Activated T-helper 1 cell treated with anti-CD3 and anti-CD28 coated beads, Interleukin-2, amount 50 U/mL, for 16 hours (primary cell): ENCODE measurements around the gene ANKH.
"Not testable (repeated sequence)": the region's sequence is repeated elsewhere in the genome, so short reads cannot be mapped to it uniquely, and the experiment has no call there.

Source experiments
- DNase-seq, 2 donors: peaks; one replicate each; pipeline ENCODE4 v3.0.0-alpha.2; 2020; ENCODE audit warnings: low read depth in 1 of 2, low spot score in 1 of 2

The ANKH gene

GRCh38 chr5:14830210-14831005 lies 41.2 kb downstream of the ANKH start:
- no peak for DNase-seq

DNA sequence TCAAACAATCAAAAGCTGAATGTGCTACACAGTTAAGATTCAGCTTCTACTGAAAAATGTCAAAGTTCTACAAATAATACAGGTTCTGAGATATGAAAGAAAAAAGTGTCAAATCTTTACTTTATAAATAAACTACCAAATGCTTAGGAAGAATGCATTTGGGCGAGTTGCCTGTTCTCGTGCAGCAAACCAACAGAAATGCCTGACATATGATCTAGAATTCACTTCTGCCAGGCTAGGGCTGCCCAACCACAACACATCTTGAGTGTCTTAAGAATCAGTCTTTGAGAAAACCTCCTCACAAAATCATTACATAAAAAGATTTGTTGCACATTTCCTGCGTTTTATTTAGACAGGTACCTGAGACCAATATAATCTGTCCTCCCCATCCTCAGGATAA lies 42.2 kb downstream of the ANKH start:
- no peak for DNase-seq

DNA sequence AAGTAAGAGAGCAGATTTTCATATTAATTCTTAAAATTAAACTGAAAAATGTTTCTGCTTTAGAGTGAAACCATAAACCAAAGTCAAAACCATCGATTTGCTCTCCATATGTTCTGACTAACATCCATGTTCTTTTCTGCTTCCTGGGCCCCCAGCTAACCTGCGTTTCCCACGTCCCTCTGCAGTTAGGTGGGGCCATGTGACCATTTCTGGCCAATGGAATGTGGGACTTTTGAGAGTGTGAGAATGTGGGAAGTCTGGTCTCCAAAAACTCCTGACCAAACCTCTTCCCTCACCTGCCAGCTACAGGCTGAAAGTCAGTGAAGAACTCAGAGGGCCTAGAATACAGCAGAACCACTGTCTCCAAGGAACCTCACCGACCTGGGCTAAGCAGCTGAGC lies 44.9 kb downstream of the ANKH start:
- DNase-seq, result no peak

DNA sequence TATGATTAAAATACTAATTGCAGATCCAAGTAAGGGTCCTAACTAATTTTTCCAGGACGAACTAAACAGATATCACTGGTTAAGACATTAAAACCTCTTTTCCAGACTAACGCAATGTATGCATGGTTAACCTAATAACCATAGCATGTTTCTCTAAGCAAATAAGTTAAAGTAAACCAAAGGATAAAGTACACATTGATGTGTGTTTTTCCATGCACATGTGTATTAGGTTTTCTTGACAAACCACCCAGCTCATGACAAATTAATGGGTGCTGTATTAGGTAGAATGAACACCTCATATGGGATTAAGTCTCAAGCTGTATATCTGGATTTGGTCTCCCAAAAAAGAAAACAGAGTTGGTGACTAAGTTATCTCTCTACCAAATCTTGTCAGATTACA lies 45.6 kb downstream of the ANKH start:
- DNase-seq, result no peak

- no peak for DNase-seq
Observed at GRCh38 chr5:14824499-14824898, 47.1 kb downstream of the ANKH start.

GRCh38 chr5:14821100-14821845 lies 50.3 kb downstream of the ANKH start:
- no peak for DNase-seq

DNA sequence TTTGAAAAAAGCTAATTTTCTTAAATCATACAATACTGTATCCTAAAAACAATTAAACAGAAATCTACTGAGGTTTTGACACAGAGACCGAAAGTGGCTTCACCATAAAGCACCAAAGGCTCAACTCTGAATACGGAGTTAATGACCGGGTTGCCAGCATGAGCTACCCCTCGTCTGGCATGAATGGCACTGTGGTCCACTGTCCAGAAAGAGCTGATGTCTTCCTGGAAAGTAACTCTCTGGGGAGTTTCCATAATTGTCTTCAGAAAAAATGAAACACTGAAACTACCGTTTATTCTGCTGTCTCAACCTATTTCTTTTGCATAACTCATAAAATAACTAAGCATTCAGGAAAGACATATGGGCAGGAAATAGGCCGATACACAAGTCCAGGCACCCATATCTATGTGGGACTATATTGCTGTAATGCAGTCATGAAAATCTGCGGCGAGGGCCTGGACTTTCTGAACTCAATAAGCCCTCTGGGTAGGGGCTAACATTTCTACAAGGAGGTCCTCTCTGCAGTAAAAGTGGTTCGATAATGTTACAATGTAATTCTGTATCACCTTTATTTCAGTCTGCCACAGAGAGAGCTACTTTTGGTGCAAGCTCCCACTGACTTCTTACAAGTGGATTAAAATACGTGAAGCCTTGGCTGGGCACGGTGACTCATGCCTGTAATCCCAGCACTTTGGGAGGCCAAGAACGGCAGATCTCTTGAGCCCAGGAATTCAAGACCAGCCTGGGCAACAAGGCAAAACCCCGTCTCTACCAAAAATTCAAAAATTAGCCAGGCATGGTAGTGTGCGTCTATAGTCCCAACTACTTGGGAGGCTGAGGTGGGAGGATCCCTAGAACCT lies 52.4 kb downstream of the ANKH start:
- DNase-seq, result no peak

GRCh38 chr5:14817762-14818136 lies 53.8 kb downstream of the ANKH start:
- not testable (repeated sequence) for DNase-seq

DNA sequence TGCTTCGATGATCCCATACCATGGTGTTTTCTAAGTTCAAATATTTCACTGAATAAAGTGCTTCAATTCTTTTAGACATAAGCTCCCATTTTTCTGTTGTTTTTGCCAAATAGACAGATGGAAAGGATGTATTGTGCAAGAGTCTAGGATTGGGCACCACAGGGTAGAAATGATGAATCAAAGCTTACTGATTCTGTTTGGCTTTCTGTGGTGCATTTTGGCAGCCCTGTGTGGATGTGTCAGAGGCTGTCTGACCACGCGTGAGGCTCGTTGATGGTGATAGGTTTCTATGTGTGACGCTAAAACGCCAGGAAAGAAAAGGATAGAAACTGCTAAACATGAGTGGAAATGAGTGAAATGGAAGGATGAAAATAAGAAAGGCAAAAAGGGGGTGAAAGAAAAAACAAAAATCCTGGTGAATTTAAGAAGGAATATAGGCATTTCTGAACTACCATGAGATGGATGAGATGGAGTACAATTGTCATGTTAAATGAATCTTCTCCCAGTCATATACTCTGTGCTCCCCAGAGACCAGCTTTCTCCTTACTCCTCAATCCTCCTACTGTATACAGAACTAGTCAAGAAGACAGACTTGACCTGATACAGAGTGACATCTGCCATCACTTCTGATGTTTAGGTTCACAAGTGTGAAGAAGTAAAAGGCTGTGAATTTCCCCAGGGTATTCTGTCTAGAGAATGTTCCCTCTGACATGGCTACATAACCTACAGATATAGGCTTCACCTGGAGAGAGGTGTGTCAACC lies 54.4 kb downstream of the ANKH start:
- no peak for DNase-seq

GRCh38 chr5:14816374-14816998 lies 55.1 kb downstream of the ANKH start:
- no peak for DNase-seq

DNA sequence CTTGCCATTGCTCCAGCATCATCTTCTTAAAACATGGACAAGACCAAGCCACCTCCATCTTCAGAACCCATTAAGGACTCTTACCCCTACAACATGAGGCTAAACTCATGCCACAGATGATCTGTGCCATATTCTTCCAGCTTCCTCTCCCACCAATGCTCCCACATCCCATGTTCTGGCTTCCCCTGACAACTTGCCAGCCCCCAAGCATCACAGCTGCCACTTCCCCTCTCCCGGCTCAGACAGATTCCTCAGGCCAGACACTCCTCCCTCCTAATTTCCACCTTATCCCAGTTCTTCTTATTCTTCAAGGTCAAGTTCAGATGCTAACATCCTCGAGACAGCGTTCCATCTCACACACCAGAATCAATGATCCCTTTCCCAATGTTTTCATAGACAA lies 57.8 kb downstream of the ANKH start:
- no peak for DNase-seq

- DNase-seq, result no peak
Observed at GRCh38 chr5:14812166-14812565, 59.4 kb downstream of the ANKH start.

DNA sequence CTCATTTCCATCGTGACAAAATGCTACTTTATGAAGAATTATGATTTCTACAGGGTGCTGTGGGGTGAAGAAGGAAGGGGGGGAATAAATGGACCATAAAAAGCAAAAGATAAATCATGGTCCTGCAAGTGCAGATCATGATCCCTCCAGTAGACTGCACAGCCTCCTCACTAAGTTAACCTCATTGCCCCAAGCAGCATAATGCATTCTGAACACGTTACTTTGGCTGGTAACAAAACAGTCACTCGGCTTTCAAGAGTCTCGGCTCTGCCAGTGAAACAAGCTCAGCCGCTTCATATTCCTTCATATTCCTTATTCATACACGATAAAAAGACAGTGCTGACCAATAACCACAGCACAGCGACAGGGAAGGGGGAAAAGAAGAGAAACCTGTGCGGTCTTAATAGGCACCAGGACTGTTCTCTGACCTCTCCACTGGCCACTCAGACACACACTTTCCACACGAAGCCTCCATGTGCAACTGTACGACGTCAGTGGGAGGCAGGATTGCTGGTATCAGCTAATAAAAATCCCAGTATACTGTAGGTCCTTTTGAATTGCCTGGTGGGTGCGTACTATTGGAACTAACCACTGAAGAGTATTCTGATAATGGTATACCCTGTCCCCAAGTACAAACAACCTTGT lies 60.5 kb downstream of the ANKH start:
- no peak for DNase-seq

DNA sequence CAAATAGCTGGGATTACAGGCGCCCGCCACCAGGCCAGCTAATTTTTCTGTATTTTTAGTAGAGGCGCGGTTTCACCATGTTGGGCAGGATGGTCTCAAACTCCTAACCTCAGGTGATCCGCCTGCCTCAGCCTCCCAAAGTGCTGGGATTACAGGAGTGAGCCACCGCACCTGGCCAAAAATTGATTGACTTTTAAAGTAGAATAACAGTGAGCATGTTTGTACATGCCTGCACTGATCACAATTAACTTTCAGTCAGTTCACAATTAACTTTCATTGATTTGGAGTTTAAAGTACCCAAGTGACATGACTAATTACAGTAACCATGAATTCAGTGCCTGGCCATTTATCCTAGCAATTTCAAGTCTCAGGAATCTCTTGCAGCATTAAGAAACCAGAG lies 61.3 kb downstream of the ANKH start:
- DNase-seq, result no peak

DNA sequence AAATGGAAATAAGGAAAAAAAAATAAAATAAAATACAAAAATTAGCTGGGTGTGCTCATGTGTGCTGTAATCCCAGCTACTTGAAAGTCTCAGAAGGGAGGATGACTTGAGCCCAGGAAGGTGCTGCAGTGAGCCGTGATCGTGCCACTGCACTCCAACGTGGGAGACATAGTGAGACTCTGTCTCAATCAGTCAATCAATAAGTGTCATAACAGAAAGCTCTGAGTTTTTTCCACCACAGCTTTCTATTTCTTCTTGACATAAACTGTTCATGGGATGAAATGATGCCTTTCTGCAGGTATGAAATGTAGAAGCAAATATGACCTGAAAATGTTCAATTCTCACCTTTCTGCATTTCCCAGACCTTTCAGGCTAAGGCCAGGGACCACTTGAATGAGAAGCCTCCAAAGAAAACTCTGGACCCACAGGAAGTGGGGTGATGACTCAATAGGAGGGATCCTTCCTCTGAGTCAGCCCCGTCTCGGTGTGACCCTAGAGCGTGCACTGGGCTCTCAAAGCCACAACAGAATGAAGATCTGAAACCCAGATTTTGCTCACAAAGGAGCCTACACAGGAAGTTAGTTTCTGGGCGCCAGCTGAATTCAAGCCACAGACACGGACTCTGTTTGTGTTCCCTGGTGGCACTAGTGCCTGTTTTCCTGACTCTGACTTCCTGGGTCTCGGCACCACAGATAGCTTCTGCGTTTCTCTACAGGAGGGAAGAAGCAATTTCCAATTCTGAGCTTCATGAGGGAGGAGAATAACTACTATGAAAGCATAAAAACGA lies 62.0 kb downstream of the ANKH start:
- DNase-seq, result peak; percentile 41 to 56

DNA sequence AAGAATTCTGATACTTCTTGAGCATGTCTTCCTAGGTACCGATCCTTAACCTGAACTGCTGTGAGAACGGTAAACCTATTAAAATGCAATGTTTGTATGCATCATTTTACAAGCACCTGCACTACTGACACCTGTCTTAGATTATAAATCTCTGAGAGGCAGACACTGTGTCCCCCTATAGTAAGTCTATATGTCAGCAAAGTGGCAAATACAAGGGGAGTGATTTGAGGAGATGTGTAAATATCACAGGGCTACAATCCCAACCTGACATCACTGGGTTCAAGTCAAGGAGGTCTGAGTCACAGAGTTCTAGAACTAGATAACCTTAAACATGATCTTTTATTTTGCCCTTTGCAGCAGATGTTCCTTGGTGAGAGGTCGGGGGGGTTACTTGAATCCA lies 64.1 kb downstream of the ANKH start:
- DNase-seq, result no peak

DNA sequence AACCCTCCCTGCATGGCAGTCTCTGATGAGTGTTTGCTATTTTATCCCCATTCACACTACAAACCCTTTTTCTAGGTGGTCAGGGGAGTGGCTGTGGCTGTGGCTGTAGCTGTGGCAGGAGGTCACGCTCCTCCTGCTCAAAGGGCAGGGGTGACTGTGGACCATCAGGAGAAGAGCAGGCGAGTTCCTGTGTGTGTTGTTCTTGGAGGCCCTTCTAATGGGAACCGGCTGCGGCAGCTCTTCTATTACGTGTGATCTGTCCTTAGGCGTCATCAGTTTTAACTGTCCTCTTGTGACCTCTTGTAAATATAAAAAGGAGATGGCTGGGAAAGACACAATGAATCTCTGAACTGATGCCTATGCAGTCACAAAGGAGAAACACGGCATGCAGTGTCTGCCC lies 65.1 kb downstream of the ANKH start:
- no peak for DNase-seq

- no peak for DNase-seq
Observed at GRCh38 chr5:14802541-14802940, 69.0 kb downstream of the ANKH start.

DNA sequence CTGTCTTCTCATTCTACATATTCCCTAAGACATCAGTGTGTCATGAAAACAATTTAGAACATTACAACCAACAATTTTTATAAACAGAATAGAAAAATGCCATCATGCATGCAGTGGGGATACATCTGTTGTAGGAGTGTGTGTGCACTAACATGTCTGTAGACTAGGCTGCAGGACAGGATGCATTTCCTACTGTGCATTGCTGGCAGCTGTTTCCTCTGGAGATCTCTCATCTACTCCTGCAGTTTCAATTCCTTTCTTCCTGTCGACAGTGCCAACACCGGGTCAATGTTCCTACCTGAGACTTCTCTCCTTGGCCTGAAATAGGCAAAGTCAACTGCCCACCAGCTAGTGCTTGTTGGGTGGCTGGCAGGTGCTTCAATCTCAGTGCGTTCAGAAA lies 69.8 kb downstream of the ANKH start:
- DNase-seq, result no peak
